SK-N-SH (cell line): ENCODE data around the gene CRIP1. TPM values are rescaled to one million over a fixed set of nuclear protein-coding genes. Genes with fewer than 3 reads are reported as not detected.

Experiments used
- CTCF ChIA-PET: fragments of 300-600, 350-600 bp; formaldehyde crosslinking; extraction: SDS; loops from one replicate; lab custom pipeline; 2021; lab: Yijun Ruan, JAX
- POLR2A ChIA-PET: fragments of 350-600 bp; sonication (Branson Sonifier 250); formaldehyde crosslinking; extraction: SDS; loops from one replicate; lab custom pipeline; 2020; ENCODE audit warnings: antibody characterized with exemption, inconsistent platforms; lab: Yijun Ruan, JAX
- DNase-seq: peaks from one replicate; pipeline ENCODE4 v3.0.0; 2012
- H2AFZ ChIP-seq: fragments of 200-600 bp; sonication (generic); 2 replicates; pipeline ENCODE4 v1.8.1; 2016; ENCODE audit warnings: antibody characterized with exemption, mild to moderate bottlenecking, low read depth
- H3F3A ChIP-seq: fragments of 200-600 bp; sonication (generic); replicated peaks from 2 replicates; pipeline ENCODE3; 2016; ENCODE audit warnings: antibody characterized with exemption, mild to moderate bottlenecking; ENCODE audit not compliant: insufficient read depth
- H3K27ac ChIP-seq, 2 experiments: fragments of 200-500 bp in 1 of 2; fragments of 200-600 bp in 1 of 2; sonication (Bioruptor generic) in 1 of 2; sonication (generic), shearing (Covaris generic) in 1 of 2; 2 replicates each; pipeline versions ENCODE4 v1.5.1 to v1.6.1; 2014 to 2016; ENCODE audit warnings: low read depth in 2 of 2, inconsistent platforms in 1 of 2, low read length in 1 of 2, mild to moderate bottlenecking in 1 of 2, mixed read lengths in 1 of 2
- H3K27me3 ChIP-seq: fragments of 200-600 bp; sonication (generic), shearing (Covaris generic); 2 replicates; pipeline ENCODE4 v1.6.1; 2016; ENCODE audit warnings: mixed run types; ENCODE audit not compliant: insufficient read depth
- H3K36me3 ChIP-seq, 2 experiments: fragments of 200-500 bp in 1 of 2; fragments of 200-600 bp in 1 of 2; sonication (Bioruptor generic) in 1 of 2; sonication (generic) in 1 of 2; replicated peaks in 1 of 2; 2 replicates each; pipeline versions ENCODE3 to v1.5.1; 2014 to 2016; ENCODE audit warnings: low read length in 1 of 2, mild to moderate bottlenecking in 1 of 2; ENCODE audit not compliant: insufficient read depth in 2 of 2, control insufficient read depth in 1 of 2
- H3K4me1 ChIP-seq, 2 experiments: fragments of 200-500 bp in 1 of 2; fragments of 200-600 bp in 1 of 2; sonication (Bioruptor generic) in 1 of 2; sonication (generic), shearing (Covaris generic) in 1 of 2; 2 replicates each; pipeline versions ENCODE4 v1.5.1 to v1.6.1; 2014 to 2016; ENCODE audit warnings: low read depth in 1 of 2, low read length in 1 of 2, mixed run types in 1 of 2; ENCODE audit not compliant: insufficient read depth in 2 of 2, control insufficient read depth in 1 of 2
- H3K4me2 ChIP-seq: fragments of 200-600 bp; sonication (generic), shearing (Covaris generic); 2 replicates; pipeline ENCODE4 v1.6.1; 2017; ENCODE audit warnings: mixed run types
- H3K4me3 ChIP-seq, 2 experiments: fragments of 200-500 bp in 1 of 2; fragments of 200-600 bp in 1 of 2; sonication (Bioruptor generic) in 1 of 2; sonication (generic), shearing (Covaris generic) in 1 of 2; 2 replicates each; pipeline versions ENCODE4 v1.5.1 to v1.8.1; 2014 to 2016; ENCODE audit warnings: low read depth in 2 of 2, inconsistent platforms in 1 of 2, low read length in 1 of 2, mild to moderate bottlenecking in 1 of 2, mixed read lengths in 1 of 2, moderate library complexity in 1 of 2
- H3K79me2 ChIP-seq: fragments of 200-600 bp; sonication (generic); 2 replicates; pipeline ENCODE4 v1.8.1; 2017; ENCODE audit warnings: mild to moderate bottlenecking; ENCODE audit not compliant: insufficient read depth
- H3K9ac ChIP-seq: fragments of 200-600 bp; sonication (generic); 2 replicates; pipeline ENCODE4 v1.6.1; 2017; ENCODE audit warnings: mixed run types
- H3K9me2 ChIP-seq: fragments of 200-600 bp; sonication (generic); 2 replicates; pipeline ENCODE4 v1.6.1; 2017; ENCODE audit warnings: mixed run types
- H3K9me3 ChIP-seq: fragments of 200-600 bp; sonication (generic); 2 replicates; pipeline ENCODE4 v1.6.1; 2017; ENCODE audit warnings: mixed run types, mild to moderate bottlenecking, moderate library complexity
- H4K20me1 ChIP-seq: fragments of 200-600 bp; sonication (generic); 2 replicates; pipeline ENCODE4 v1.6.1; 2017; ENCODE audit warnings: mild to moderate bottlenecking, mixed run types; ENCODE audit not compliant: insufficient read depth
- CHD2 ChIP-seq: fragments of 150-350 bp; IDR thresholded peaks from 2 replicates; pipeline ENCODE4 v1.6.1; 2018; ENCODE audit warnings: low read length; ENCODE audit not compliant: partially characterized antibody
- EP300 ChIP-seq, 2 experiments: IDR thresholded peaks; 2 replicates each; pipeline versions ENCODE4 v1.4.0 to v1.6.1; 2012; ENCODE audit warnings: borderline replicate concordance in 1 of 2, low read depth in 1 of 2, low read length in 1 of 2
- GATA2 ChIP-seq: sonication (generic); formaldehyde crosslinking; IDR thresholded peaks from 2 replicates; pipeline ENCODE4 v1.5.0; 2020; ENCODE audit warnings: mild to moderate bottlenecking, missing genetic modification reagents
- MEF2A ChIP-seq: IDR thresholded peaks from 2 replicates; pipeline ENCODE4 v1.4.0; 2012; ENCODE audit warnings: low read depth, borderline replicate concordance
- MXI1 ChIP-seq: IDR thresholded peaks from 2 replicates; pipeline ENCODE4 v1.6.1; 2012; ENCODE audit warnings: mild to moderate bottlenecking, low read depth, low read length, improper control_type of control experiment
- NFIC ChIP-seq: IDR thresholded peaks from 2 replicates; pipeline ENCODE4 v1.4.0; 2012; ENCODE audit warnings: borderline replicate concordance
- NRF1 ChIP-seq: IDR thresholded peaks from 2 replicates; pipeline ENCODE4 v1.6.1; 2012; ENCODE audit warnings: low read depth, mild to moderate bottlenecking, low read length
- PBX3 ChIP-seq: IDR thresholded peaks from 2 replicates; pipeline ENCODE4; 2012
- POLR2AphosphoS5 ChIP-seq: IDR thresholded peaks from 2 replicates; pipeline ENCODE4 v1.6.1; 2012; ENCODE audit warnings: low read depth, low read length
- RAD21 ChIP-seq: IDR thresholded peaks from 2 replicates; pipeline ENCODE4 v1.6.1; 2012; ENCODE audit warnings: mild to moderate bottlenecking, low read length
- RCOR1 ChIP-seq: fragments of 150-350 bp; IDR thresholded peaks from 2 replicates; pipeline ENCODE4 v1.6.1; 2017; ENCODE audit warnings: antibody characterized with exemption, low read length
- REST ChIP-seq: IDR thresholded peaks from 2 replicates; pipeline ENCODE4 v1.6.1; 2012; ENCODE audit warnings: mild to moderate bottlenecking, low read depth, low read length, moderate library complexity
- RFX5 ChIP-seq: IDR thresholded peaks from 2 replicates; pipeline ENCODE4 v1.6.1; 2012; ENCODE audit warnings: mild to moderate bottlenecking, improper control_type of control experiment, low read length
- SIN3A ChIP-seq: IDR thresholded peaks from 2 replicates; pipeline ENCODE4 v1.6.1; 2012; ENCODE audit warnings: low read depth, mild to moderate bottlenecking, low read length, moderate library complexity, borderline replicate concordance
- TAF1 ChIP-seq: IDR thresholded peaks from 2 replicates; pipeline ENCODE4 v1.6.1; 2012; ENCODE audit warnings: low read depth, mild to moderate bottlenecking, low read length, moderate library complexity, borderline replicate concordance
- TCF12 ChIP-seq: IDR thresholded peaks from 2 replicates; pipeline ENCODE4 v1.4.0; 2012
- TEAD4 ChIP-seq: IDR thresholded peaks from 2 replicates; pipeline ENCODE4 v1.4.0; 2012; ENCODE audit warnings: mild to moderate bottlenecking, borderline replicate concordance; ENCODE audit not compliant: insufficient read depth
- YY1 ChIP-seq: IDR thresholded peaks from 2 replicates; pipeline ENCODE4 v1.4.0; 2012; ENCODE audit warnings: low read depth, mild to moderate bottlenecking
- WGBS: methylation state at CpG from one replicate; pipeline ENCODE4 v1.1.6; 2017; ENCODE audit warnings: low lambda C conversion rate; 5-methylcytosine and 5-hydroxymethylcytosine counted together
- polyA plus RNA-seq, 3 experiments: library from polyadenylated mRNA; depleted of rRNA; stranded (reverse); fragments of >200 nt; gene quantifications; 2 replicates each; pipeline ENCODE4 v1.2.3, GENCODE V29; 2012
- TF ChIP-seq, protein P1 (sequence below): fragments of 150-350 bp; IDR thresholded peaks from 2 replicates; pipeline ENCODE4 v1.6.1; 2016; ENCODE audit warnings: mild to moderate bottlenecking, low read depth, low read length
- TF ChIP-seq, protein P2 (sequence below): fragments of 150-350 bp; IDR thresholded peaks from 2 replicates; pipeline ENCODE4 v1.6.1; 2017; ENCODE audit warnings: antibody characterized with exemption, low read length, low read depth, borderline replicate concordance

The CRIP1 gene
- polyA plus RNA-seq, 1 of the 3 experiments (the other 2 are of a cell fraction), result 0.72 TPM

GRCh38 chr14:105475269-105476096, 11.2 kb upstream of the CRIP1 start (continued):
- TF ChIP-seq PBX3 (0 out of 2 replicates have a peak, but pooled peaks have one; percentile 2), NFIC (no peak; the same call in 1 of the 2 replicates), RFX5 (no peak), NRF1 (no peak), SIN3A (no peak), MEF2A (no peak), RAD21 (no peak), GATA2 (CRISPR knock-in tag) (no peak)

DNA sequence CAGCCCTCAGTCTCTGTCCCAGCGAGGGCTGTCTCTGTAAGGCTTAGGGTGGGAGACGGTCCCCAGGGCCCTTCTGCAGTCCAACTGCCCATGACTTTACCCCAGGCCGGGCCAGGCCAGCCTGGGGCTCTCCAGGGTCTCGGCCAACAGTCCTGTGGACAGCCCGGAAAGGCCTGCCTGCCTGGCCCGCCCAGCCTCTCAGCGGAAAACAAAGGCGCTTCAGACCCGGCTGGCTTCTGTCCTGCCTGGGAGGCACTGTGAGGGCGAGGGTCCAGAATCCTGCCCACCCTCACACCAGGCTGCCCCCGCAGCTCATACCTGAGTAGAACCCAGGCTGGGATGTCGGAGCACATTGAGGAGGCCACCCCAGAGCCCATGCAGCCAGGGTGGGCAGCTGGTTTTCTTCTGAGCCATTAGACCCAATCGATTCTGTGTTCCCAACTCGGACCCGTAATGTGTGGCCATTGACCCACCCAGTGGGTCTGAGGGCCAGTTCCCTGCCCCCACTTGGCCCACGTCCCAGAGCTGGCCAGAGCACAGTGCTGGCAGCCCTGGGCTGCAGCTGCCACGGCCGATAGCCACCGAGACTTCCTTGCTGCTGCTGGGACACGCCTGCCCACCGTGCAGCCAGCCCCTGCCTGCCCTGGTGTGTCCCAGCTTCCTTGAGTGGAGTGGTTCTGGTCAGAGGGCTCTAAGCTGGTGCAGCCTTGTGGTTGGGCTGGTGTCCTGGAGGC, 10.4 kb upstream of the CRIP1 start:
- Histone ChIP-seq H2AFZ (no peak overlapping the region), H3K27ac (peak overlapping the region; percentile 89 to 99), H3K9ac (peak overlapping the region; percentile 99), H3K27me3 (no peaks in the 10 kb centered on the region), H3K79me2 (peaks cover 32% of the 10 kb centered on the region), H3K9me3 (no peaks in the 10 kb centered on the region), H3K4me2 (peak overlapping the region; percentile 96), H3K36me3 (peaks cover 0 to 2% of the 10 kb centered on the region in 2 experiments), H3K9me2 (no peaks in the 10 kb centered on the region), H3K4me3 (peak overlapping the region; percentile 92 to 96), H3K4me1 (peaks cover 27 to 60% of the 10 kb centered on the region in 2 experiments; a peak in 3 of 4 replicates), H4K20me1 (peaks cover 6% of the 10 kb centered on the region; the same call in 1 of the 2 replicates), H3F3A (peaks cover 29% of the 10 kb centered on the region)
- peak in 1 of 2 experiments; percentile 58; a peak in 2 of 4 replicates for TF ChIP-seq EP300 (IDR thresholded peaks at IDR 0.05; ENCODE audit: borderline replicate concordance in 1 of 2, low read depth in 1 of 2, low read length in 1 of 2)
- TF ChIP-seq, protein P1, sequence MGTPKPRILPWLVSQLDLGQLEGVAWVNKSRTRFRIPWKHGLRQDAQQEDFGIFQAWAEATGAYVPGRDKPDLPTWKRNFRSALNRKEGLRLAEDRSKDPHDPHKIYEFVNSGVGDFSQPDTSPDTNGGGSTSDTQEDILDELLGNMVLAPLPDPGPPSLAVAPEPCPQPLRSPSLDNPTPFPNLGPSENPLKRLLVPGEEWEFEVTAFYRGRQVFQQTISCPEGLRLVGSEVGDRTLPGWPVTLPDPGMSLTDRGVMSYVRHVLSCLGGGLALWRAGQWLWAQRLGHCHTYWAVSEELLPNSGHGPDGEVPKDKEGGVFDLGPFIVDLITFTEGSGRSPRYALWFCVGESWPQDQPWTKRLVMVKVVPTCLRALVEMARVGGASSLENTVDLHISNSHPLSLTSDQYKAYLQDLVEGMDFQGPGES, result no peak
- TF ChIP-seq, protein P2, sequence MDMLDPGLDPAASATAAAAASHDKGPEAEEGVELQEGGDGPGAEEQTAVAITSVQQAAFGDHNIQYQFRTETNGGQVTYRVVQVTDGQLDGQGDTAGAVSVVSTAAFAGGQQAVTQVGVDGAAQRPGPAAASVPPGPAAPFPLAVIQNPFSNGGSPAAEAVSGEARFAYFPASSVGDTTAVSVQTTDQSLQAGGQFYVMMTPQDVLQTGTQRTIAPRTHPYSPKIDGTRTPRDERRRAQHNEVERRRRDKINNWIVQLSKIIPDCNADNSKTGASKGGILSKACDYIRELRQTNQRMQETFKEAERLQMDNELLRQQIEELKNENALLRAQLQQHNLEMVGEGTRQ, result 0 out of 2 replicates have a peak, but pooled peaks have one; percentile 10
- 0 out of 2 replicates have a peak, but pooled peaks have one; percentile 16 for TF ChIP-seq REST
- no peak for TF ChIP-seq TEAD4
- TF ChIP-seq CHD2, result peak; percentile 87
- TF ChIP-seq POLR2AphosphoS5, result peak; percentile 28; the same call in 1 of the 2 replicates
- peak; percentile 92 for TF ChIP-seq MXI1
- no peak for TF ChIP-seq YY1
- TF ChIP-seq NFIC, result peak; percentile 86
- TF ChIP-seq TCF12, result peak; percentile 43; the same call in 1 of the 2 replicates
- peak; percentile 66; the same call in 1 of the 2 replicates for TF ChIP-seq RCOR1
- TF ChIP-seq TAF1, result 0 out of 2 replicates have a peak, but pooled peaks have one; percentile 21
- peak; percentile 86 for DNase-seq
- ChIA-PET POLR2A (interaction anchor here (0.9 to 1.4 kb wide), 2 partner anchors 14 to 20 kb away, joined by 3 to 9 read pairs; no protein-coding TSS in a partner anchor), CTCF (interaction anchor here (0.8 to 3.1 kb wide), 9 partner anchors 10 to 382 kb away, joined by 3 to 34 read pairs (median 4); partner anchors contain the start of genes CRIP1 and TEDC1)
- 20% methylated on average over 1 of the region's 21 CpGs for WGBS
